HFFc6 (cell line): Measurements from ENCODE around the gene RASA3. TPM values are rescaled to one million over a fixed set of nuclear protein-coding genes. Genes with fewer than 3 reads are reported as not detected.

ENCODE experiments used
- DNase-seq: peaks from one replicate; pipeline ENCODE4 v3.0.0-alpha.2; 2018
- H3K27ac Mint-ChIP-seq: 2 replicates; pipeline ENCODE4 v1.8.0; 2020; ENCODE audit warnings: mild to moderate bottlenecking, mixed read lengths
- H3K27me3 Mint-ChIP-seq: 2 replicates; pipeline ENCODE4 v1.8.0; 2021; ENCODE audit warnings: mild to moderate bottlenecking, moderate library complexity, mixed read lengths; ENCODE audit not compliant: insufficient read depth
- H3K36me3 Mint-ChIP-seq: 2 replicates; pipeline ENCODE4 v1.8.0; 2021; ENCODE audit warnings: low read depth, mixed read lengths
- H3K4me1 Mint-ChIP-seq: 2 replicates; pipeline ENCODE4 v1.8.0; 2020; ENCODE audit warnings: low read depth, mixed read lengths
- H3K4me3 Mint-ChIP-seq: 2 replicates; pipeline ENCODE4 v1.8.0; 2020; ENCODE audit warnings: mild to moderate bottlenecking, moderate library complexity, mixed read lengths
- H3K9me3 Mint-ChIP-seq: 2 replicates; pipeline ENCODE4 v1.8.0; 2020; ENCODE audit warnings: mild to moderate bottlenecking, mixed read lengths
- total RNA-seq, 6 experiments: library from RNA; stranded (reverse); fragmentation: NEBNext Ultra II Directional; extraction: Animal tissue kit (Norgen Biotek cat#: 25700); gene quantifications; 2 replicates in 1 of 6; 3 replicates in 5 of 6; pipeline ENCODE4 v1.2.3, GENCODE V29; 2021
- TF ChIP-seq, protein P1 (sequence below): fragments of 200-600 bp; sonication (generic); IDR thresholded peaks from 2 replicates; pipeline ENCODE4 v1.5.0; 2021; ENCODE audit warnings: antibody characterized with exemption, mild to moderate bottlenecking

RASA3 gene
- total RNA-seq, 6 experiments from 2014 or later = 31.6 to 37.6 (median 33.1) TPM

DNA sequence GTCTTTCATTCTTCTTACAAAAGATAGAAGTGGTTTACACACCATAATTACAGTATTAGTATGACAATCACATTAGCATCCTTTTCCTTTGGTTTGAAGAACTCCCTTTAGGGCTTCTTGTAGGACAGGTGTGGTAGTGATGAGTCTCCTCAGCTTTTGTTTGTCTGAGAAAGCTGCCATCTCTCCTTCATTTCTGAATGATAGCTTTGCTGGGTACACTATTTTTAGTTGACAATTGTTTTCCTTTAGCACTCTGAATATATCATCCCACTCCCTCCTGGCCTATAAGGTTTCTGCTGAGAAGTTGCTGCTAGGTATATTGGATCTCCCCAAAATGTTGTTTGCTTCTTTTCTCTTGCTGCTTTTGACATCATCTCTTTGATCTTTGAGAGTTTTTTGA is 39.3 kb downstream of the RASA3 start:
- TF ChIP-seq, protein P1, sequence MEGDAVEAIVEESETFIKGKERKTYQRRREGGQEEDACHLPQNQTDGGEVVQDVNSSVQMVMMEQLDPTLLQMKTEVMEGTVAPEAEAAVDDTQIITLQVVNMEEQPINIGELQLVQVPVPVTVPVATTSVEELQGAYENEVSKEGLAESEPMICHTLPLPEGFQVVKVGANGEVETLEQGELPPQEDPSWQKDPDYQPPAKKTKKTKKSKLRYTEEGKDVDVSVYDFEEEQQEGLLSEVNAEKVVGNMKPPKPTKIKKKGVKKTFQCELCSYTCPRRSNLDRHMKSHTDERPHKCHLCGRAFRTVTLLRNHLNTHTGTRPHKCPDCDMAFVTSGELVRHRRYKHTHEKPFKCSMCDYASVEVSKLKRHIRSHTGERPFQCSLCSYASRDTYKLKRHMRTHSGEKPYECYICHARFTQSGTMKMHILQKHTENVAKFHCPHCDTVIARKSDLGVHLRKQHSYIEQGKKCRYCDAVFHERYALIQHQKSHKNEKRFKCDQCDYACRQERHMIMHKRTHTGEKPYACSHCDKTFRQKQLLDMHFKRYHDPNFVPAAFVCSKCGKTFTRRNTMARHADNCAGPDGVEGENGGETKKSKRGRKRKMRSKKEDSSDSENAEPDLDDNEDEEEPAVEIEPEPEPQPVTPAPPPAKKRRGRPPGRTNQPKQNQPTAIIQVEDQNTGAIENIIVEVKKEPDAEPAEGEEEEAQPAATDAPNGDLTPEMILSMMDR = no peak
- no peak overlapping the region for H3K27ac Mint-ChIP-seq
- H3K4me1 Mint-ChIP-seq = peaks cover 42% of the 10 kb centered on the region
- H3K9me3 Mint-ChIP-seq = peaks cover 12% of the 10 kb centered on the region
- peaks cover 56% of the 10 kb centered on the region for H3K36me3 Mint-ChIP-seq
- DNase-seq = no peak
- no peak overlapping the region for H3K4me3 Mint-ChIP-seq
- H3K27me3 Mint-ChIP-seq = peaks cover 4% of the 10 kb centered on the region

GRCh38 chr13:114092468-114092867 is 40.0 kb downstream of the RASA3 start:
- Mint-ChIP-seq H3K27me3 (peaks cover 4% of the 10 kb centered on the region), H3K36me3 (peaks cover 55% of the 10 kb centered on the region), H3K9me3 (peaks cover 12% of the 10 kb centered on the region), H3K4me1 (peaks cover 35% of the 10 kb centered on the region), H3K4me3 (no peak overlapping the region), H3K27ac (no peak overlapping the region)
- no peak for DNase-seq
- TF ChIP-seq, protein P1 = no peak

- peak overlapping the region; percentile 13; the same call in 1 of the 2 replicates for H3K27ac Mint-ChIP-seq
- H3K9me3 Mint-ChIP-seq = peaks cover 15% of the 10 kb centered on the region
- no peak for DNase-seq
- no peak overlapping the region for H3K4me3 Mint-ChIP-seq
- peaks cover 48% of the 10 kb centered on the region for H3K36me3 Mint-ChIP-seq
- peaks cover 15% of the 10 kb centered on the region for H3K4me1 Mint-ChIP-seq
- TF ChIP-seq, protein P1 = no peak
- H3K27me3 Mint-ChIP-seq = peaks cover 4% of the 10 kb centered on the region
Observed at GRCh38 chr13:114090476-114090875, 41.9 kb downstream of the RASA3 start.

GRCh38 chr13:114089751-114090400 is 42.5 kb downstream of the RASA3 start:
- no peak for DNase-seq
- Mint-ChIP-seq H3K4me3 (no peak overlapping the region), H3K9me3 (peaks cover 15% of the 10 kb centered on the region), H3K27ac (peak overlapping the region; percentile 13; the same call in 1 of the 2 replicates), H3K4me1 (peaks cover 11% of the 10 kb centered on the region; the same call in 1 of the 2 replicates), H3K27me3 (peaks cover 4% of the 10 kb centered on the region), H3K36me3 (peaks cover 48% of the 10 kb centered on the region)
- TF ChIP-seq, protein P1 = no peak

DNA sequence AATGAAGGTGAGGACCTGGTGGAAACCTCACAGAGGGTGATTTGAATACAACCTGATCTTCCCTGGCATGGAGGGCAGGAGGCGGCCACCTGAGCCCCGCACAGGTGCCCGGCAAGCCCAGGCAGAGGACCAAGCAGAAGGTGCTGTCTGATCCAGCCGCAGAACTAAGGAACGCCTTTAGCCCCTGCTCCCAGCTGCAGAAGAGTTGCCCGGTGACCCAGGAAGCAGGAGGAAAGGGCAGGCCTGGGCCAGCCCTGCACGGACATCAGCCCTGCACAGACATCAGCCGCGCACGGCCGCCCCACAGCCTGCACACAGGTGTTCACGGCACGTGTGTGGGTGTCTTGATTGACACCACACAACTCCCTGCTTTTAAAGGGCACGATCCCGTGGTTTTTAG is 43.1 kb downstream of the RASA3 start:
- peaks cover 11% of the 10 kb centered on the region; the same call in 1 of the 2 replicates for H3K4me1 Mint-ChIP-seq
- peaks cover 4% of the 10 kb centered on the region for H3K27me3 Mint-ChIP-seq
- no peak for DNase-seq
- H3K36me3 Mint-ChIP-seq = peaks cover 48% of the 10 kb centered on the region
- H3K4me3 Mint-ChIP-seq = no peak overlapping the region
- H3K27ac Mint-ChIP-seq = no peak overlapping the region
- TF ChIP-seq, protein P1 = no peak
- peaks cover 15% of the 10 kb centered on the region for H3K9me3 Mint-ChIP-seq
